ENCODE measurements around the gene SERPINA10. TPM values are rescaled to one million over a fixed set of nuclear protein-coding genes. Genes with fewer than 3 reads are reported as not detected.
"Not testable (repeated sequence)": the region's sequence is repeated elsewhere in the genome, so short reads cannot be mapped to it uniquely, and the experiment has no call there.

Gene SERPINA10
- polyA plus RNA-seq, 1 donor from 2014 or later, result not detected

GRCh38 chr14:94304243-94304642, 11.2 kb upstream of the SERPINA10 start:
- H3K27ac Mint-ChIP-seq, result no peak overlapping the region
- peaks cover 5 to 21% (median 7%) of the 10 kb centered on the region in 3 donors for H3K9me3 Mint-ChIP-seq
- H3K4me3 Mint-ChIP-seq, result no peak overlapping the region

GRCh38 chr14:94303111-94303510, 10.0 kb upstream of the SERPINA10 start:
- H3K36me3 Mint-ChIP-seq, result peaks cover 4% of the 10 kb centered on the region
- H3K27me3 Mint-ChIP-seq, result no peaks in the 10 kb centered on the region
- H3K4me3 Mint-ChIP-seq, result no peak overlapping the region
- peaks cover 4 to 13% (median 8%) of the 10 kb centered on the region in 3 donors for H3K9me3 Mint-ChIP-seq
- H3K27ac Mint-ChIP-seq, result no peak overlapping the region
- H3K4me1 Mint-ChIP-seq, result no peaks in the 10 kb centered on the region

More at GRCh38 chr14:94304243-94304642, 11.2 kb upstream of the SERPINA10 start:
- H3K4me1 Mint-ChIP-seq, result no peaks in the 10 kb centered on the region
- H3K36me3 Mint-ChIP-seq, result peaks cover 2% of the 10 kb centered on the region
- H3K27me3 Mint-ChIP-seq, result peaks cover 2% of the 10 kb centered on the region

GRCh38 chr14:94298130-94298529, 5.1 kb upstream of the SERPINA10 start:
- no peak overlapping the region for H3K4me3 Mint-ChIP-seq
- no peak overlapping the region for H3K27ac Mint-ChIP-seq
- H3K36me3 Mint-ChIP-seq, result peaks cover 2% of the 10 kb centered on the region
- H3K27me3 Mint-ChIP-seq, result peaks cover 3% of the 10 kb centered on the region
- H3K9me3 Mint-ChIP-seq, result peaks cover 3 to 7% (median 6%) of the 10 kb centered on the region in 3 donors
- no peaks in the 10 kb centered on the region for H3K4me1 Mint-ChIP-seq

DNA sequence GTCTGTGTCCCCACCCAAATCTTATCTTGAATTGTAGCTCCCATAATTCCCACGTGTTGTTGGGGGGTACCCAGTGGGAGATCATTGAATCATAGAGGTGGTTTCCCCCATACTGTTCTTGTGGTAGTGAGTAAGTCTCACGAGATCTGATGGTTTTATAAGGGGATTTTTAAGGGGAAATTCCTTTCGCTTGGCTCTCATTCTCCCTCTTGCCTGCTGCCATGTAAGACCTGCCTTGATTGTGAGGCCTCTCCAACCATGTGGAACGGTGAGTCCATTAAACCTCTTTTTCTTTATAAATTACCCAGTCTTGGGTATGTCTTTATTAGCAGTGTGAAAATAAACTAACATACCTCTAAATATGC, 3.1 kb upstream of the SERPINA10 start:
- not testable (repeated sequence) for H3K4me3 Mint-ChIP-seq, H3K27ac Mint-ChIP-seq, H3K9me3 Mint-ChIP-seq, H3K4me1 Mint-ChIP-seq, H3K36me3 Mint-ChIP-seq, H3K27me3 Mint-ChIP-seq

GRCh38 chr14:94295360-94296180, 2.5 kb upstream of the SERPINA10 start:
- Mint-ChIP-seq H3K4me3 (no peak overlapping the region), H3K9me3 (peaks cover 0 to 6% (median 6%) of the 10 kb centered on the region in 3 donors), H3K27ac (no peak overlapping the region), H3K4me1 (no peaks in the 10 kb centered on the region), H3K36me3 (peaks cover 2% of the 10 kb centered on the region), H3K27me3 (peaks cover 3% of the 10 kb centered on the region)

GRCh38 chr14:94293578-94293924, 483 bp upstream of the SERPINA10 start:
- Mint-ChIP-seq H3K27me3 (peaks cover 3% of the 10 kb centered on the region), H3K9me3 (peaks cover 0 to 5% (median 3%) of the 10 kb centered on the region in 3 donors), H3K4me3 (no peak overlapping the region), H3K27ac (no peak overlapping the region), H3K4me1 (no peaks in the 10 kb centered on the region), H3K36me3 (no peaks in the 10 kb centered on the region)

- no peak overlapping the region for H3K4me3 Mint-ChIP-seq
- no peaks in the 10 kb centered on the region for H3K36me3 Mint-ChIP-seq
- H3K9me3 Mint-ChIP-seq, result peaks cover 3 to 6% (median 5%) of the 10 kb centered on the region in 3 donors
- no peak overlapping the region for H3K27ac Mint-ChIP-seq
- no peaks in the 10 kb centered on the region for H3K4me1 Mint-ChIP-seq
- H3K27me3 Mint-ChIP-seq, result peaks cover 2% of the 10 kb centered on the region
These were observed 569 bp downstream of the SERPINA10 start for GRCh38 chr14:94292526-94292871.

DNA sequence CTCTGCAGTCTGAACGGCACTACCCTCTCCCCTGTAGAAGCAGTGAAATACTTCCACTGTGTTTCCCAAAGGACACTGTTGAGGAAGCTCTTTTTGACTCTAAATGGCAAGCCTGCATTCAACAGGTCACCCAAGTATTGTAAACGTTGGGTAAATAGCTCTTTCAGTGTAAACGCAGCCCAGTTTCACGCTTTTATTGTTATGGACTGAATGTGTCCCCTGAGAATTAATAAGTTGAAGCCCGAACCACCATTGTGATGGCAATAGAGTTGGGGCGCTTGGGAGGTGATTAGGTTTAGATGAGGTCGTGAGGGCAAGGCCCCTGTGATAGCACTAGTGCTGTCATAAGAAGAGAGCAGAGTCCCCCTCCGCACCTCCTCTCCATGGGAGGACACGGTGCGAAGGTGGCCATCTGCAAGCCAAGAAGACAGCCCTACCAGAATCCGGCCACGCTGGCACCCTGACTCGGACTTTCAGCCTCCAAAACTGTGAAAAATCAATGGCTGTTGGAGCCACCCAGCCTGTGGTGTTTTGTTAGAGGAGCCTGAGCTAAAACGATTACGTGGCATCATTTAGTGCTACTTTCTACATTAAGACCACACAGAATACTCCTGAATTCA, 1.1 kb downstream of the SERPINA10 start:
- Mint-ChIP-seq H3K4me3 (no peak overlapping the region), H3K27ac (no peak overlapping the region), H3K4me1 (no peaks in the 10 kb centered on the region), H3K36me3 (no peaks in the 10 kb centered on the region), H3K27me3 (peaks cover 2% of the 10 kb centered on the region), H3K9me3 (peaks cover 3 to 6% (median 5%) of the 10 kb centered on the region in 3 donors)

DNA sequence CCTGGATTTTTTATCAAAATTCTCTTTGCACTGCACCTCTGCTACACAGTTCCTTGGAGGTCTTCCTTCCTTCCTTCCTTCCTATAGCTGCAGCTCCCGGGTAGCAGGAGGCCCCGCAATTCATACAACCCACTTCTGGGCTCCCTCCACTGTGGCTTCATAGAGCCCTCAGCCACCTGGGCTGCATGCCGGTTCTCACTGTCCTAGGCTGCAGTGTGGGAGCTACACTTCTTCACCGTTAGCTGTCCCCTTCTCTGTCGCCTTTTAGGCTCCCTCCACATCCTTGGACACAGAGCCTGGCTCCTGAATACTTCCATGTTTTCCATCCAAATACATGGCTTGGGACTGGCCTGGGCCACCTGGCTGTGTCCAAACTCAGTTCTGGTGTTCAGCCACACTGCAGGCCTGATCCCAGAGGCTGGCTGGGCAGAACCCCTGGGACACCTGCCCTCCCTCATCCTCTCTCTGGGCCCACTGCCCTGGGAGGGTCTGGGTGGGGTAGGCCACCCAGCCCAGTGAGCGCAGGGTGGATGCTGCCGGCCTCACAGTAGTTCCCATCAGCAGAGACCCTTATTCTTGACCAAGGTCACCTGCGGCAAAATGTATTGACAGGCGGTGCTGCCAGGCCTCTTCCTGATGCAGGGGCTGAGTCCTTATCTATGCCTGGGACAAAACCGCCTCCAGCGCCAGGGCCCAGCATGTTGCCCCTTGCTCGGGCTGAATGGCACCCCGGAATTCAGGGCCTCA, 1.7 kb downstream of the SERPINA10 start:
- peaks cover 0 to 6% (median 5%) of the 10 kb centered on the region in 3 donors for H3K9me3 Mint-ChIP-seq
- no peaks in the 10 kb centered on the region for H3K36me3 Mint-ChIP-seq
- H3K27ac Mint-ChIP-seq, result no peak overlapping the region
- peaks cover 2% of the 10 kb centered on the region for H3K27me3 Mint-ChIP-seq
- no peaks in the 10 kb centered on the region for H3K4me1 Mint-ChIP-seq
- H3K4me3 Mint-ChIP-seq, result no peak overlapping the region

- Mint-ChIP-seq H3K27ac (no peak overlapping the region), H3K4me1 (no peaks in the 10 kb centered on the region), H3K36me3 (no peaks in the 10 kb centered on the region), H3K4me3 (no peak overlapping the region), H3K9me3 (peaks cover 0 to 6% (median 1%) of the 10 kb centered on the region in 3 donors), H3K27me3 (peaks cover 2% of the 10 kb centered on the region)
These were observed 2.9 kb downstream of the SERPINA10 start for GRCh38 chr14:94290197-94290596.

- H3K4me1 Mint-ChIP-seq, result no peaks in the 10 kb centered on the region
- peaks cover 0 to 6% (median 1%) of the 10 kb centered on the region in 3 donors for H3K9me3 Mint-ChIP-seq
- peaks cover 2% of the 10 kb centered on the region for H3K27me3 Mint-ChIP-seq
- H3K4me3 Mint-ChIP-seq, result no peak overlapping the region
- H3K36me3 Mint-ChIP-seq, result no peaks in the 10 kb centered on the region
- no peak overlapping the region for H3K27ac Mint-ChIP-seq
These were observed 4.2 kb downstream of the SERPINA10 start for GRCh38 chr14:94288610-94289465.

DNA sequence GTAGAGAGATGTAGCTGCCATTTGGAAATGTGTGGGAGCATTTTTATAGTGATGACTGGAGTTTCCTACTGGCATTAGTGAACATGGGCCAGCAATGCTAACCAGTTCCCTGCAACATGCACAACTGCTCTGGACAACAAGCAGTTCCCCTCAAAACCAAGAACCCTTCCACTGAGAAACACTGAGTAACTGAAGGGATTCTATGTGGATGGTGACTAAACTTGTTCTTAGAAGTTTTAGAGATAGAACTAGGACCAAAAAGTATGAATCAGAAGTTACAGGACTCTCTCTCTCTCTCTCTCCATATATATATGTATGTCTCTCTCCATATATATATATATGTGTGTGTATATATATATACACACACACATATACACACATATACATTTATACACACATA, 7.9 kb downstream of the SERPINA10 start:
- Mint-ChIP-seq H3K9me3 (peaks cover 0 to 6% (median 0%) of the 10 kb centered on the region in 3 donors), H3K36me3 (no peaks in the 10 kb centered on the region), H3K27ac (no peak overlapping the region), H3K27me3 (no peaks in the 10 kb centered on the region), H3K4me1 (no peaks in the 10 kb centered on the region), H3K4me3 (no peak overlapping the region)

DNA sequence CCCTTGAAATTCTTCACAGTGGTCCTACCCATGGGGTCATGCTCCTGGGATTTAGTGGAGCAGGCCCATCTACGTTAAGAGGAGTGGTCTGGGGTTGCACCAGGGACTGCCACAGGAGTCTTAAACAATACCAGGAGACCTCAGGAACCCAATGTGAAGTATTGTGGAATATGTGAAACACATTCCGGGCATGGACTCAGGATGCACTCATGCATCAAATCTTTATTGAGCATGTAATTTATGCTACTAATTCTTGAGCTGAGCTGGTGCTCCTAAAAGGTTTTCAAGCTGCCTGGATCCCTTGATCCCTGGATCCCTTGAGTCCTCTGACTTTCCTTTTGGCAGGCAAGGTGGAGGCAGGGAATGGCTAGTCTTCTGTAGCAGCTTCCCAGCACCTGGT, 8.8 kb downstream of the SERPINA10 start:
- Mint-ChIP-seq H3K4me1 (no peaks in the 10 kb centered on the region), H3K27ac (no peak overlapping the region), H3K27me3 (no peaks in the 10 kb centered on the region), H3K9me3 (peaks cover 0 to 6% (median 0%) of the 10 kb centered on the region in 3 donors), H3K36me3 (no peaks in the 10 kb centered on the region), H3K4me3 (no peak overlapping the region)

GRCh38 chr14:94282991-94283723, 9.9 kb downstream of the SERPINA10 start:
- no peaks in the 10 kb centered on the region for H3K27me3 Mint-ChIP-seq
- no peaks in the 10 kb centered on the region for H3K4me1 Mint-ChIP-seq
- peaks cover 0 to 5% (median 0%) of the 10 kb centered on the region in 3 donors for H3K9me3 Mint-ChIP-seq
- no peaks in the 10 kb centered on the region for H3K36me3 Mint-ChIP-seq
- no peak overlapping the region for H3K4me3 Mint-ChIP-seq
- no peak overlapping the region for H3K27ac Mint-ChIP-seq
